IPS-20b (cell line): Measurements from ENCODE around the gene HSD11B1L.

Source experiments
- H3K27ac ChIP-seq: one replicate; pipeline ENCODE4 v1.5.1; 2013; ENCODE audit warnings: low read length
- H3K27me3 ChIP-seq: 2 replicates; pipeline ENCODE4 v1.6.1; 2013; ENCODE audit warnings: mild to moderate bottlenecking, low read length, inconsistent platforms; ENCODE audit not compliant: insufficient read depth
- H3K36me3 ChIP-seq: 2 replicates; pipeline ENCODE4 v1.6.1; 2013; ENCODE audit warnings: low read depth, mild to moderate bottlenecking, inconsistent platforms, low read length, moderate library complexity; ENCODE audit not compliant: insufficient read depth
- H3K4me1 ChIP-seq: 2 replicates; pipeline ENCODE4 v1.6.1; 2013; ENCODE audit warnings: mild to moderate bottlenecking, control low read depth, inconsistent platforms, low read length, moderate library complexity; ENCODE audit not compliant: insufficient read depth
- H3K4me3 ChIP-seq: 2 replicates; pipeline ENCODE4 v1.5.1; 2013; ENCODE audit warnings: mild to moderate bottlenecking, low read length, inconsistent platforms
- H3K9ac ChIP-seq: 2 replicates; pipeline ENCODE4 v1.6.1; 2013; ENCODE audit warnings: low read depth, mild to moderate bottlenecking, inconsistent platforms, low read length, moderate library complexity
- H3K9me3 ChIP-seq: 2 replicates; pipeline ENCODE4 v1.6.1; 2013; ENCODE audit warnings: mild to moderate bottlenecking, low read depth, low read length, inconsistent platforms; ENCODE audit not compliant: insufficient read depth

Gene HSD11B1L

GRCh38 chr19:5646703-5647102, 34.1 kb upstream of the HSD11B1L start:
- no peaks in the 10 kb centered on the region for H3K9me3 ChIP-seq
- H3K4me1 ChIP-seq, result no peaks in the 10 kb centered on the region; the same call in 1 of the 2 replicates
- H3K27ac ChIP-seq, result no peak overlapping the region
- H3K4me3 ChIP-seq, result no peak overlapping the region
- no peak overlapping the region for H3K9ac ChIP-seq
- H3K27me3 ChIP-seq, result no peaks in the 10 kb centered on the region
- H3K36me3 ChIP-seq, result peaks cover 92% of the 10 kb centered on the region

- Histone ChIP-seq H3K4me3 (no peak overlapping the region), H3K27ac (no peak overlapping the region), H3K9ac (no peak overlapping the region), H3K4me1 (no peaks in the 10 kb centered on the region), H3K27me3 (no peaks in the 10 kb centered on the region), H3K9me3 (no peaks in the 10 kb centered on the region), H3K36me3 (peaks cover 94% of the 10 kb centered on the region)
Measured at GRCh38 chr19:5648464-5648863, 32.4 kb upstream of the HSD11B1L start.

- Histone ChIP-seq H3K4me1 (no peaks in the 10 kb centered on the region), H3K9ac (no peak overlapping the region), H3K27ac (no peak overlapping the region), H3K36me3 (peaks cover 94% of the 10 kb centered on the region), H3K9me3 (no peaks in the 10 kb centered on the region), H3K27me3 (no peaks in the 10 kb centered on the region), H3K4me3 (no peak overlapping the region)
Measured at GRCh38 chr19:5651361-5651760, 29.5 kb upstream of the HSD11B1L start.

- H3K4me1 ChIP-seq, result no peaks in the 10 kb centered on the region
- no peak overlapping the region for H3K27ac ChIP-seq
- peaks cover 92% of the 10 kb centered on the region for H3K36me3 ChIP-seq
- no peak overlapping the region for H3K4me3 ChIP-seq
- H3K27me3 ChIP-seq, result no peaks in the 10 kb centered on the region
- no peak overlapping the region for H3K9ac ChIP-seq
- H3K9me3 ChIP-seq, result no peaks in the 10 kb centered on the region
Measured at GRCh38 chr19:5652261-5652660, 28.6 kb upstream of the HSD11B1L start.

- Histone ChIP-seq H3K27me3 (no peaks in the 10 kb centered on the region), H3K36me3 (peaks cover 94% of the 10 kb centered on the region), H3K27ac (no peak overlapping the region), H3K4me3 (no peak overlapping the region), H3K4me1 (no peaks in the 10 kb centered on the region), H3K9me3 (no peaks in the 10 kb centered on the region), H3K9ac (no peak overlapping the region)
Measured at GRCh38 chr19:5654931-5655330, 25.9 kb upstream of the HSD11B1L start.

GRCh38 chr19:5655412-5655811, 25.4 kb upstream of the HSD11B1L start:
- Histone ChIP-seq H3K27me3 (no peaks in the 10 kb centered on the region), H3K9ac (no peak overlapping the region), H3K4me3 (no peak overlapping the region), H3K27ac (no peak overlapping the region), H3K9me3 (no peaks in the 10 kb centered on the region), H3K4me1 (no peaks in the 10 kb centered on the region), H3K36me3 (peaks cover 94% of the 10 kb centered on the region)

GRCh38 chr19:5661483-5661882, 19.3 kb upstream of the HSD11B1L start:
- no peak overlapping the region for H3K4me3 ChIP-seq
- no peaks in the 10 kb centered on the region for H3K4me1 ChIP-seq
- H3K36me3 ChIP-seq, result peaks cover 93% of the 10 kb centered on the region
- H3K9me3 ChIP-seq, result no peaks in the 10 kb centered on the region
- no peak overlapping the region for H3K9ac ChIP-seq
- H3K27ac ChIP-seq, result no peak overlapping the region
- H3K27me3 ChIP-seq, result no peaks in the 10 kb centered on the region

GRCh38 chr19:5663904-5664303, 16.9 kb upstream of the HSD11B1L start:
- Histone ChIP-seq H3K4me3 (no peak overlapping the region), H3K9ac (no peak overlapping the region), H3K9me3 (no peaks in the 10 kb centered on the region), H3K4me1 (peaks cover 7% of the 10 kb centered on the region; the same call in 1 of the 2 replicates), H3K27me3 (no peaks in the 10 kb centered on the region), H3K27ac (no peak overlapping the region), H3K36me3 (peaks cover 96% of the 10 kb centered on the region)

GRCh38 chr19:5664515-5664914, 16.3 kb upstream of the HSD11B1L start:
- Histone ChIP-seq H3K9me3 (no peaks in the 10 kb centered on the region), H3K4me1 (peaks cover 7% of the 10 kb centered on the region; the same call in 1 of the 2 replicates), H3K4me3 (no peak overlapping the region), H3K27ac (no peak overlapping the region), H3K27me3 (no peaks in the 10 kb centered on the region), H3K36me3 (peaks cover 96% of the 10 kb centered on the region), H3K9ac (no peak overlapping the region)

GRCh38 chr19:5665781-5666513, 14.9 kb upstream of the HSD11B1L start:
- H3K27me3 ChIP-seq, result no peaks in the 10 kb centered on the region
- H3K4me3 ChIP-seq, result no peak overlapping the region
- no peak overlapping the region for H3K9ac ChIP-seq
- H3K9me3 ChIP-seq, result no peaks in the 10 kb centered on the region
- peaks cover 91% of the 10 kb centered on the region for H3K36me3 ChIP-seq
- no peak overlapping the region for H3K27ac ChIP-seq
- peaks cover 7% of the 10 kb centered on the region; the same call in 1 of the 2 replicates for H3K4me1 ChIP-seq

GRCh38 chr19:5666921-5667610, 13.8 kb upstream of the HSD11B1L start:
- no peak overlapping the region for H3K4me3 ChIP-seq
- H3K27ac ChIP-seq, result no peak overlapping the region
- no peaks in the 10 kb centered on the region for H3K27me3 ChIP-seq
- H3K9ac ChIP-seq, result no peak overlapping the region
- peaks cover 7% of the 10 kb centered on the region; the same call in 1 of the 2 replicates for H3K4me1 ChIP-seq
- peaks cover 90% of the 10 kb centered on the region for H3K36me3 ChIP-seq
- H3K9me3 ChIP-seq, result no peaks in the 10 kb centered on the region

- Histone ChIP-seq H3K4me1 (peaks cover 7% of the 10 kb centered on the region; the same call in 1 of the 2 replicates), H3K9ac (no peak overlapping the region), H3K36me3 (peaks cover 83% of the 10 kb centered on the region), H3K9me3 (no peaks in the 10 kb centered on the region), H3K4me3 (no peak overlapping the region), H3K27ac (no peak overlapping the region), H3K27me3 (no peaks in the 10 kb centered on the region)
Measured at GRCh38 chr19:5667751-5668271, 13.0 kb upstream of the HSD11B1L start.
